Measurements from ENCODE around the gene NYAP1.

The NYAP1 gene

DNA sequence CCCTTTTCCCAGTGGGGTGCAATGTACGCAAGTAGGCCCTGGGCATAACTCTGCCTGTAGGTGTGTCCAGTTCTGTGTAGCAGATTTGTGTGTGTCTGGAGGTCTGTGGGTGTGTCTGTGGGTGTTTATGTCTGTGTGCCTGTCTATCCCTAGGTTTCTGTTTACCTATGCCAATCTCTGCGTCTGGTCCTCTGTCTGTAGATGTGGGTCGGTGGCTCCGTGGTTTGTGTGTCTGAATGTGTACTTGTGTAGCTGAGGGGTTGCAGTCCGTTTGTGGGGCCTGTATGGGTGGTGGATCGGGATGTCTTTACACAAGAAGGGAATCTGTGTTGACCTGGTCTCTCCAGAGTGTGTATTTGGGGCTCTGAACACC, 932 bp downstream of the NYAP1 start:
- Histone ChIP-seq H3K36me3 (ENCODE audit: insufficient read depth, low read length) (no peaks in the 10 kb centered on the region), H3K4me3 (ENCODE audit: low read length, poor library complexity, severe bottlenecking) (no peak overlapping the region), H3F3A (ENCODE audit: low read depth) (peaks cover 4% of the 10 kb centered on the region; the same call in 1 of the 2 replicates), H2AFZ (ENCODE audit: low read length) (no peak overlapping the region), H3K27me3 (ENCODE audit: insufficient read depth, low read length, poor library complexity, severe bottlenecking) (no peaks in the 10 kb centered on the region), H4K20me1 (ENCODE audit: insufficient read depth, low read length, poor library complexity, severe bottlenecking) (no peaks in the 10 kb centered on the region), H3K4me2 (ENCODE audit: low read depth, low read length, poor library complexity, severe bottlenecking) (no peak overlapping the region), H3K79me2 (ENCODE audit: insufficient read depth, low read length) (no peaks in the 10 kb centered on the region), H3K9me2 (replicated peaks; ENCODE audit: low read depth, low read length) (no peaks in the 10 kb centered on the region), H3K9ac (ENCODE audit: low read depth, low read length, poor library complexity, severe bottlenecking) (no peak overlapping the region), H3K9me3 (ENCODE audit: insufficient read depth, low read depth, low read length) (no peaks in the 10 kb centered on the region), H3K4me1 (ENCODE audit: insufficient read depth, low read length, poor library complexity, severe bottlenecking) (peaks cover 6% of the 10 kb centered on the region)
- TF ChIP-seq CTCF (conservative IDR thresholded peaks at IDR 0.05; ENCODE audit: low read length) = no peak
- no peak for TF ChIP-seq EZH2phosphoT487 (IDR thresholded peaks at IDR 0.05; ENCODE audit: borderline replicate concordance)

DNA sequence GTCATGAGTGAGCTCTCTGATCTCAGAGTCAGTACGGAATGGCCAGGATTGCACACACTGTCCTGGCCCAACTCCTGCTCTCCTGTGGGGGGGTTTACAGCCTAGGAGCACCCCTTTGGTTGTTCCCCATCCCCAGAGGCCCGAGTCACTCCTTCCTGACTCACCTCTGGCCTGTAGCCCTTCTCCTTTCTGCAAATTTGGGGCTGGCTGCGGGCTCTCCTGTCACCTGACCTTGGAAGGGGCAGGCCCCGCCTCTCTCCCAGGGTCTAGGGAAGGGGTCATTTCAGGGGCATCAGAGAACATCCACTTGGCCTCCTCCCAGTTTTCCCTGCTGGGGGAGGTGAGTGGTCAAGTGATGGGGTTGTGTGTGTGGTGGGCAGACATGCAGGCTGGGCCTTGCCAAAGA, 1.7 kb downstream of the NYAP1 start:
- H3K27me3 ChIP-seq (ENCODE audit: insufficient read depth, low read length, poor library complexity, severe bottlenecking) = no peaks in the 10 kb centered on the region
- TF ChIP-seq EZH2phosphoT487 (IDR thresholded peaks at IDR 0.05; ENCODE audit: borderline replicate concordance) (no peak), CTCF (conservative IDR thresholded peaks at IDR 0.05; ENCODE audit: low read length) (no peak)
- peaks cover 3% of the 10 kb centered on the region; the same call in 1 of the 2 replicates for H3F3A ChIP-seq (ENCODE audit: low read depth)
- H3K9ac ChIP-seq (ENCODE audit: low read depth, low read length, poor library complexity, severe bottlenecking) = no peak overlapping the region
- no peaks in the 10 kb centered on the region for H3K9me2 ChIP-seq (replicated peaks; ENCODE audit: low read depth, low read length)
- H4K20me1 ChIP-seq (ENCODE audit: insufficient read depth, low read length, poor library complexity, severe bottlenecking) = no peaks in the 10 kb centered on the region
- H3K4me2 ChIP-seq (ENCODE audit: low read depth, low read length, poor library complexity, severe bottlenecking) = no peak overlapping the region
- no peaks in the 10 kb centered on the region for H3K36me3 ChIP-seq (ENCODE audit: insufficient read depth, low read length)
- no peak overlapping the region for H3K4me3 ChIP-seq (ENCODE audit: low read length, poor library complexity, severe bottlenecking)
- no peaks in the 10 kb centered on the region for H3K9me3 ChIP-seq (ENCODE audit: insufficient read depth, low read depth, low read length)
- no peaks in the 10 kb centered on the region for H3K79me2 ChIP-seq (ENCODE audit: insufficient read depth, low read length)
- no peak overlapping the region for H2AFZ ChIP-seq (ENCODE audit: low read length)
- H3K4me1 ChIP-seq (ENCODE audit: insufficient read depth, low read length, poor library complexity, severe bottlenecking) = peaks cover 4% of the 10 kb centered on the region

GRCh38 chr7:100486111-100486636, 2.4 kb downstream of the NYAP1 start:
- no peaks in the 10 kb centered on the region for H4K20me1 ChIP-seq (ENCODE audit: insufficient read depth, low read length, poor library complexity, severe bottlenecking)
- H3K27me3 ChIP-seq (ENCODE audit: insufficient read depth, low read length, poor library complexity, severe bottlenecking) = no peaks in the 10 kb centered on the region
- no peak overlapping the region for H3K4me2 ChIP-seq (ENCODE audit: low read depth, low read length, poor library complexity, severe bottlenecking)

More at GRCh38 chr7:100486111-100486636, 2.4 kb downstream of the NYAP1 start:
- H3K9ac ChIP-seq (ENCODE audit: low read depth, low read length, poor library complexity, severe bottlenecking) = no peak overlapping the region
- TF ChIP-seq EZH2phosphoT487 (IDR thresholded peaks at IDR 0.05; ENCODE audit: borderline replicate concordance) = no peak
- no peak for TF ChIP-seq CTCF (conservative IDR thresholded peaks at IDR 0.05; ENCODE audit: low read length)
- peaks cover 4% of the 10 kb centered on the region for H3K4me1 ChIP-seq (ENCODE audit: insufficient read depth, low read length, poor library complexity, severe bottlenecking)
- no peaks in the 10 kb centered on the region for H3K9me2 ChIP-seq (replicated peaks; ENCODE audit: low read depth, low read length)
- H3K79me2 ChIP-seq (ENCODE audit: insufficient read depth, low read length) = no peaks in the 10 kb centered on the region
- H3K4me3 ChIP-seq (ENCODE audit: low read length, poor library complexity, severe bottlenecking) = no peak overlapping the region
- H2AFZ ChIP-seq (ENCODE audit: low read length) = no peak overlapping the region
- H3F3A ChIP-seq (ENCODE audit: low read depth) = peaks cover 3% of the 10 kb centered on the region; the same call in 1 of the 2 replicates
- H3K9me3 ChIP-seq (ENCODE audit: insufficient read depth, low read depth, low read length) = no peaks in the 10 kb centered on the region
- H3K36me3 ChIP-seq (ENCODE audit: insufficient read depth, low read length) = no peaks in the 10 kb centered on the region

Measured in Loucy (cell line).